Mesendoderm (in vitro differentiated cells): Measurements from ENCODE around the gene CNTN4.

Experiments
- DNase-seq: peaks from one replicate; pipeline ENCODE4 v3.0.0; 2013
- H2AK5ac ChIP-seq: 2 replicates; pipeline ENCODE4 v1.6.1; 2013; ENCODE audit warnings: low read length, inconsistent platforms
- H2BK120ac ChIP-seq: 2 replicates; pipeline ENCODE4 v1.6.1; 2013; ENCODE audit warnings: low read depth, mild to moderate bottlenecking, low read length, moderate library complexity, mixed read lengths
- H2BK15ac ChIP-seq: replicated peaks from 2 replicates; pipeline ENCODE4 v1.6.1; 2013; ENCODE audit warnings: low read depth, mild to moderate bottlenecking, moderate library complexity
- H2BK5ac ChIP-seq: 2 replicates; pipeline ENCODE4 v1.6.1; 2013; ENCODE audit warnings: low read length, inconsistent platforms
- H3K18ac ChIP-seq: 2 replicates; pipeline ENCODE4 v1.6.1; 2013; ENCODE audit warnings: mild to moderate bottlenecking, low read length, mixed read lengths
- H3K23ac ChIP-seq: one replicate; pipeline ENCODE4 v1.6.1; 2013; ENCODE audit warnings: low read length
- H3K27ac ChIP-seq: 2 replicates; pipeline ENCODE4 v1.5.1; 2013; ENCODE audit warnings: low read depth, mild to moderate bottlenecking, inconsistent platforms, low read length, moderate library complexity
- H3K27me3 ChIP-seq: 2 replicates; pipeline ENCODE4 v1.6.1; 2013; ENCODE audit warnings: low read length, control low read depth, mild to moderate bottlenecking, inconsistent platforms; ENCODE audit not compliant: insufficient read depth, poor library complexity
- H3K36me3 ChIP-seq: 2 replicates; pipeline ENCODE4 v1.6.1; 2013; ENCODE audit warnings: low read length, inconsistent platforms; ENCODE audit not compliant: control insufficient read depth, insufficient read depth
- H3K4ac ChIP-seq: one replicate; pipeline ENCODE4 v1.6.1; 2013; ENCODE audit warnings: low read depth, mild to moderate bottlenecking, low read length, moderate library complexity
- H3K4me1 ChIP-seq: 2 replicates; pipeline ENCODE4 v1.6.1; 2013; ENCODE audit warnings: low read depth, low read length, inconsistent platforms; ENCODE audit not compliant: control insufficient read depth
- H3K4me2 ChIP-seq: 2 replicates; pipeline ENCODE4 v1.6.1; 2013; ENCODE audit warnings: low read length
- H3K4me3 ChIP-seq: 2 replicates; pipeline ENCODE4 v1.5.1; 2013; ENCODE audit warnings: mild to moderate bottlenecking, low read length
- H3K56ac ChIP-seq: one replicate; pipeline ENCODE4 v1.6.1; 2013; ENCODE audit warnings: low read length
- H3K79me1 ChIP-seq: 2 replicates; pipeline ENCODE4 v1.6.1; 2013; ENCODE audit warnings: low read length, inconsistent platforms
- H3K79me2 ChIP-seq: 2 replicates; pipeline ENCODE4 v1.6.1; 2013; ENCODE audit warnings: mild to moderate bottlenecking, low read length; ENCODE audit not compliant: control insufficient read depth, insufficient read depth
- H3K9ac ChIP-seq: 2 replicates; pipeline ENCODE4 v1.6.1; 2013; ENCODE audit warnings: low read length, inconsistent platforms
- H4K5ac ChIP-seq: one replicate; pipeline ENCODE4 v1.6.1; 2013; ENCODE audit warnings: low read length
- H4K8ac ChIP-seq: one replicate; pipeline ENCODE4 v1.6.1; 2013; ENCODE audit warnings: low read depth, mild to moderate bottlenecking, control low read depth, low read length, moderate library complexity
- WGBS: extraction: QIAGEN DNeasy Blood & Tissue Kit; methylation state at CpG from one replicate; pipeline ENCODE4 v1.1.7; 2013; ENCODE audit warnings: low lambda C conversion rate, missing lambda C conversion rate; ENCODE audit not compliant: insufficient coverage; ENCODE audit errors: extremely low coverage; 5-methylcytosine and 5-hydroxymethylcytosine counted together

CNTN4 gene

GRCh38 chr3:2976796-2977195 is 878.1 kb downstream of the CNTN4 start:
- H2AK5ac ChIP-seq: no peak overlapping the region
- no peak overlapping the region for H2BK120ac ChIP-seq
- H3K36me3 ChIP-seq: no peaks in the 10 kb centered on the region
- no peaks in the 10 kb centered on the region for H3K79me1 ChIP-seq
- no CpG with 5 or more reads among the region's 1 CpG for WGBS
- no peak overlapping the region for H3K4ac ChIP-seq
- H3K27ac ChIP-seq: no peak overlapping the region
- H4K8ac ChIP-seq: no peak overlapping the region
- H2BK5ac ChIP-seq: no peak overlapping the region
- no peak overlapping the region for H3K4me2 ChIP-seq
- H4K5ac ChIP-seq: no peak overlapping the region
- no peaks in the 10 kb centered on the region for H3K27me3 ChIP-seq
- no peak overlapping the region for H3K56ac ChIP-seq
- peaks cover 6% of the 10 kb centered on the region for H3K4me1 ChIP-seq
- no peak overlapping the region for H3K23ac ChIP-seq
- no peak overlapping the region for H2BK15ac ChIP-seq
- no peaks in the 10 kb centered on the region for H3K79me2 ChIP-seq
- DNase-seq: no peak
- H3K4me3 ChIP-seq: no peak overlapping the region
- no peak overlapping the region for H3K18ac ChIP-seq
- no peak overlapping the region for H3K9ac ChIP-seq

GRCh38 chr3:2978977-2979732 is 880.5 kb downstream of the CNTN4 start:
- DNase-seq: peak; percentile 44
- WGBS: no CpG with 5 or more reads among the region's 9 CpGs
- Histone ChIP-seq H4K8ac (no peak overlapping the region), H2AK5ac (no peak overlapping the region), H2BK15ac (no peak overlapping the region), H3K79me1 (no peaks in the 10 kb centered on the region), H3K27ac (no peak overlapping the region), H2BK120ac (no peak overlapping the region), H3K23ac (no peak overlapping the region), H3K4me2 (no peak overlapping the region), H3K4me3 (no peak overlapping the region), H3K9ac (no peak overlapping the region), H3K79me2 (no peaks in the 10 kb centered on the region), H3K36me3 (no peaks in the 10 kb centered on the region), H3K4me1 (peaks cover 6% of the 10 kb centered on the region), H2BK5ac (no peak overlapping the region), H3K18ac (peak overlapping the region; percentile 45), H3K4ac (no peak overlapping the region), H4K5ac (no peak overlapping the region), H3K27me3 (no peaks in the 10 kb centered on the region), H3K56ac (no peak overlapping the region)

DNA sequence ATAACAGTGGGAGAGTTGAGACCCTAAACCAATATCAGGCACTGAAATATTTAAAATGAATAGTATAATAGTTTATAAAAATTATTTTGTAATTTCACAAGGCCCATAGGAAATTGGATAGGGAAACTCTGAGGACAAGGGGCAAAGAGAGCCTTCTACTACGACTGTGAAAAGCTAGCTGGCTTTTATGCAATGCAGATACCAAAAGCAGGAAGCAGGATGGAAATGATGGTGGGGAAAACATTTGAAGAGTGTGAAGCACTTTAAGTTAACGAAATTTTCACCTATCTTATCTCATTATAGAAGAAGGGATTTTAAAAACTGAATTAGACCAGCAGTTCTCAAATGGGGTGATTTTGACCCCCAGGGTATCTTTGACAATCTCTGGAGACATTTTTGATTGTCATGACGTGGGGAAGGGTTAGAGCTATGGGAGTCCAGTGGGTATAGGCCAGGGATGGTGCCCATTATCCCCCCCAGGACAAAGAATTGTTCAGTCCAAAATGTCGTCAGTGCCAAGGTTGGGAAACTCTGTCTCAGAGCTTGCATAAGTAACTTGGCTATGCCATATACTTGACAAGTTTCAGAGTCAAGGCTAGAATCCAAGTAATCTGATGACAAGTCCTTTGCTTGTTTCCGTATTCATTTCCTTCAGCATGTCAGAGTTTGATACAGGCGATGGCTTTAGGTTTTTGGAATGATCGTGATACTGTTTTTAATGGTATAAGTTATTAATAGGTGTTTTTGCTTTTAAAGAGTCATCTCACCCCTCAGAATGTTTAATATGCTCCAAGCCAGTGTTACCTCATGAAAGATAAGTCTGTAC is 885.6 kb downstream of the CNTN4 start:
- no CpG with 5 or more reads among the region's 7 CpGs for WGBS
- Histone ChIP-seq H3K9ac (no peak overlapping the region), H3K4ac (no peak overlapping the region)

DNA sequence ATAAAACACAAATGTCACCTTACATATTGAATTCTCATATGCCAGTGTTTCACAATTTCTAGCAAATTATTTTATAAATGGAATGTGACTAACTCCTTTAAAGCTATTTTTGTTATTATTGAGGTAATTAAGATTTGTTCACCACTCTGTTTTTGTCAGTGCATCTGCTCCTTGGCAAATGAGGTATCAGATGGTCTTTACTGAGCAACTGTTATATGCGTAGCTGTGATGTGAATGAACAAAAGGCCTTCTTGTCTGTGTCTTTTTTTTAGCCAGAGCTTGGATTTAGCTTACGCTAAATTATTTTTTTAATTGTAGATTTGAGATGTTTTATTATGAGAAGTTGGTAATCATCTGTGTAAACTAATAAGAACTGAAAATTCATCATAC is 886.2 kb downstream of the CNTN4 start:
- no peak overlapping the region for H3K4me3 ChIP-seq
- peaks cover 9% of the 10 kb centered on the region for H3K4me1 ChIP-seq
- no peak overlapping the region for H2BK120ac ChIP-seq
- H3K79me1 ChIP-seq: no peaks in the 10 kb centered on the region
- no peak overlapping the region for H2BK15ac ChIP-seq
- no peak for DNase-seq
- H4K5ac ChIP-seq: no peak overlapping the region
- no peak overlapping the region for H3K18ac ChIP-seq
- no peak overlapping the region for H3K4me2 ChIP-seq
- no peaks in the 10 kb centered on the region for H3K79me2 ChIP-seq
- no CpG with 5 or more reads among the region's 2 CpGs for WGBS
- no peaks in the 10 kb centered on the region for H3K27me3 ChIP-seq
- H3K27ac ChIP-seq: no peak overlapping the region
- H3K4ac ChIP-seq: no peak overlapping the region
- H2BK5ac ChIP-seq: no peak overlapping the region
- no peaks in the 10 kb centered on the region for H3K36me3 ChIP-seq
- no peak overlapping the region for H3K56ac ChIP-seq
- no peak overlapping the region for H2AK5ac ChIP-seq
- H4K8ac ChIP-seq: no peak overlapping the region
- H3K23ac ChIP-seq: no peak overlapping the region
- no peak overlapping the region for H3K9ac ChIP-seq

More for the DNA sequence above, 885.6 kb downstream of the CNTN4 start:
- no peak overlapping the region for H3K23ac ChIP-seq
- no peaks in the 10 kb centered on the region for H3K79me2 ChIP-seq
- no peak overlapping the region for H3K4me3 ChIP-seq
- no peak overlapping the region for H2BK5ac ChIP-seq
- H2BK15ac ChIP-seq: no peak overlapping the region
- H3K18ac ChIP-seq: no peak overlapping the region
- no peaks in the 10 kb centered on the region for H3K36me3 ChIP-seq
- H3K4me2 ChIP-seq: no peak overlapping the region
- H2AK5ac ChIP-seq: no peak overlapping the region
- H4K8ac ChIP-seq: no peak overlapping the region
- no peak overlapping the region for H3K56ac ChIP-seq
- H3K27me3 ChIP-seq: no peaks in the 10 kb centered on the region
- H3K4me1 ChIP-seq: peaks cover 11% of the 10 kb centered on the region
- H4K5ac ChIP-seq: peak overlapping the region; percentile 77
- no peak overlapping the region for H2BK120ac ChIP-seq
- DNase-seq: peak; percentile 30
- no peak overlapping the region for H3K27ac ChIP-seq
- H3K79me1 ChIP-seq: no peaks in the 10 kb centered on the region

- no peak overlapping the region for H2BK120ac ChIP-seq
- no peak for DNase-seq
- H3K23ac ChIP-seq: no peak overlapping the region
- no peaks in the 10 kb centered on the region for H3K27me3 ChIP-seq
- no peak overlapping the region for H3K4me2 ChIP-seq
- H3K79me1 ChIP-seq: no peaks in the 10 kb centered on the region
- no peak overlapping the region for H3K18ac ChIP-seq
- no peak overlapping the region for H4K8ac ChIP-seq
- no peak overlapping the region for H4K5ac ChIP-seq
- peak overlapping the region; percentile 36 for H3K4ac ChIP-seq
- no peak overlapping the region for H2BK15ac ChIP-seq
- H3K9ac ChIP-seq: no peak overlapping the region
- no CpG with 5 or more reads among the region's 5 CpGs for WGBS
- no peaks in the 10 kb centered on the region for H3K36me3 ChIP-seq
- H3K4me1 ChIP-seq: peaks cover 6% of the 10 kb centered on the region
- H2AK5ac ChIP-seq: no peak overlapping the region
- H2BK5ac ChIP-seq: no peak overlapping the region
- no peak overlapping the region for H3K56ac ChIP-seq
- no peak overlapping the region for H3K4me3 ChIP-seq
- H3K79me2 ChIP-seq: no peaks in the 10 kb centered on the region
- no peak overlapping the region for H3K27ac ChIP-seq
Observed at GRCh38 chr3:2985479-2985878, 886.8 kb downstream of the CNTN4 start.
